Hepatocyte (in vitro differentiated cells): Measurements from ENCODE around the gene ACTRT3. TPM values are rescaled to one million over a fixed set of nuclear protein-coding genes. Genes with fewer than 3 reads are reported as not detected.

Source experiments
- DNase-seq: peaks from one replicate; pipeline ENCODE4 v3.0.0-alpha.2; 2016; ENCODE audit warnings: low spot score
- H2AFZ ChIP-seq: fragments of 200-600 bp; sonication (generic); 2 replicates; pipeline ENCODE4 v1.6.0; 2016; ENCODE audit warnings: antibody characterized with exemption, mild to moderate bottlenecking
- H3K27ac ChIP-seq: fragments of 200-600 bp; sonication (generic); 2 replicates; pipeline ENCODE4 v1.5.1; 2016; ENCODE audit warnings: mild to moderate bottlenecking
- H3K27me3 ChIP-seq: fragments of 200-600 bp; sonication (generic); 2 replicates; pipeline ENCODE4 v1.6.1; 2016
- H3K36me3 ChIP-seq: fragments of 200-600 bp; sonication (generic); replicated peaks from 2 replicates; pipeline ENCODE4 v1.5.1; 2016; ENCODE audit warnings: low read depth; ENCODE audit not compliant: insufficient read depth
- H3K4me1 ChIP-seq: fragments of 200-600 bp; sonication (generic); 2 replicates; pipeline ENCODE4 v1.5.1; 2016; ENCODE audit warnings: mild to moderate bottlenecking, moderate library complexity; ENCODE audit not compliant: insufficient read depth
- H3K4me2 ChIP-seq: fragments of 200-600 bp; sonication (generic); 2 replicates; pipeline ENCODE4 v1.6.0; 2016
- H3K4me3 ChIP-seq: fragments of 200-600 bp; sonication (generic); 2 replicates; pipeline ENCODE4 v1.5.1; 2016; ENCODE audit warnings: mild to moderate bottlenecking
- H3K79me2 ChIP-seq: fragments of 200-600 bp; sonication (generic); 2 replicates; pipeline ENCODE4 v1.6.0; 2017; ENCODE audit warnings: mild to moderate bottlenecking
- H3K9me2 ChIP-seq: fragments of 200-600 bp; sonication (generic); replicated peaks from 2 replicates; pipeline ENCODE4 v1.6.0; 2017; ENCODE audit warnings: mild to moderate bottlenecking; ENCODE audit not compliant: insufficient read depth
- H3K9me3 ChIP-seq: fragments of 200-600 bp; sonication (generic); 2 replicates; pipeline ENCODE4 v1.5.1; 2016; ENCODE audit warnings: low read depth, mild to moderate bottlenecking
- H4K20me1 ChIP-seq: fragments of 200-600 bp; sonication (generic); 2 replicates; pipeline ENCODE4 v1.6.0; 2016; ENCODE audit warnings: mild to moderate bottlenecking; ENCODE audit not compliant: insufficient read depth, poor library complexity, severe bottlenecking
- EZH2 ChIP-seq: fragments of 200-600 bp; sonication (generic); IDR thresholded peaks from 2 replicates; pipeline ENCODE4 v1.6.1; 2016; ENCODE audit warnings: antibody characterized with exemption, mild to moderate bottlenecking, borderline replicate concordance
- EZH2phosphoT487 ChIP-seq: fragments of 200-600 bp; sonication (generic); IDR thresholded peaks from one replicate; pipeline ENCODE4 v1.6.1; 2018; ENCODE audit warnings: antibody characterized with exemption, mild to moderate bottlenecking, low read depth, moderate library complexity; ENCODE audit not compliant: unreplicated experiment, severe bottlenecking
- WGBS: methylation state at CpG from one replicate; pipeline ENCODE4 v1.1.6; 2016; ENCODE audit warnings: low lambda C conversion rate; ENCODE audit errors: missing lambda C conversion rate; 5-methylcytosine and 5-hydroxymethylcytosine counted together
- polyA plus RNA-seq: library from polyadenylated mRNA; unstranded; fragments of >200 nt; fragmentation: Nextera tagmentation; extraction: Ambion mirVana; gene quantifications from 2 replicates; pipeline ENCODE4 v1.2.1, GENCODE V29; 2016
- total RNA-seq: library from RNA; depleted of rRNA; stranded (reverse); fragments of >200 nt; gene quantifications from 2 replicates; pipeline ENCODE4 v1.2.3, GENCODE V29; 2014
- TF ChIP-seq, protein P1 (sequence below): fragments of 200-600 bp; sonication (generic); IDR thresholded peaks from 2 replicates; pipeline ENCODE4 v1.5.1; 2016; ENCODE audit warnings: antibody characterized with exemption, mild to moderate bottlenecking; ENCODE audit not compliant: poor library complexity

ACTRT3 gene
- total and polyA plus RNA-seq, 2 experiments from 2014 or later: 7.3 to 8.3 TPM

DNA sequence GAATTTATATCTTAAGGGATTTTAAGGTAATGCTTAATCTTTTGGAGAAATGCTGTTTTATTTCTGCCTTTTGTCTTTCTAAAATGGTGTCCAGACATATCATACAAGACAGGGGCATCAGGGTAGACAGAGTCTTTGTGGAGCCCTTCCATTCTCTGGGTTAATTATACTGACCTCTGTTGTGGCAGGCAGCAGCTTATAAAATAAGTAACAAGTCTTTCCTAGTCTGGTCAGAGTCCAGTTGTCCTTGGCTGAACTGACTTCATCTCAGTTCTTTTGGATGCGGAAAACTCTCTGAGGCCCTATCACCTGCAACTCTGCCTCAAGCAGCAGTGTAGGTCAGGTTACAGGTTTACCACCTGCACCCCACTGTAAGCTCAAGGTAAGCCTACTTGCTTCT, 23.0 kb upstream of the ACTRT3 start:
- WGBS: 100% methylated on average over 1 of the region's 1 CpG
- Histone ChIP-seq H3K27me3 (no peaks in the 10 kb centered on the region), H3K27ac (no peak overlapping the region), H3K9me2 (no peaks in the 10 kb centered on the region), H3K4me1 (no peaks in the 10 kb centered on the region), H2AFZ (no peak overlapping the region), H3K36me3 (no peaks in the 10 kb centered on the region), H3K4me3 (no peak overlapping the region), H3K4me2 (no peak overlapping the region), H3K79me2 (no peaks in the 10 kb centered on the region), H3K9me3 (no peaks in the 10 kb centered on the region), H4K20me1 (no peaks in the 10 kb centered on the region)
- DNase-seq: no peak
- TF ChIP-seq, protein P1, sequence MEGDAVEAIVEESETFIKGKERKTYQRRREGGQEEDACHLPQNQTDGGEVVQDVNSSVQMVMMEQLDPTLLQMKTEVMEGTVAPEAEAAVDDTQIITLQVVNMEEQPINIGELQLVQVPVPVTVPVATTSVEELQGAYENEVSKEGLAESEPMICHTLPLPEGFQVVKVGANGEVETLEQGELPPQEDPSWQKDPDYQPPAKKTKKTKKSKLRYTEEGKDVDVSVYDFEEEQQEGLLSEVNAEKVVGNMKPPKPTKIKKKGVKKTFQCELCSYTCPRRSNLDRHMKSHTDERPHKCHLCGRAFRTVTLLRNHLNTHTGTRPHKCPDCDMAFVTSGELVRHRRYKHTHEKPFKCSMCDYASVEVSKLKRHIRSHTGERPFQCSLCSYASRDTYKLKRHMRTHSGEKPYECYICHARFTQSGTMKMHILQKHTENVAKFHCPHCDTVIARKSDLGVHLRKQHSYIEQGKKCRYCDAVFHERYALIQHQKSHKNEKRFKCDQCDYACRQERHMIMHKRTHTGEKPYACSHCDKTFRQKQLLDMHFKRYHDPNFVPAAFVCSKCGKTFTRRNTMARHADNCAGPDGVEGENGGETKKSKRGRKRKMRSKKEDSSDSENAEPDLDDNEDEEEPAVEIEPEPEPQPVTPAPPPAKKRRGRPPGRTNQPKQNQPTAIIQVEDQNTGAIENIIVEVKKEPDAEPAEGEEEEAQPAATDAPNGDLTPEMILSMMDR: no peak
- no peak for TF ChIP-seq EZH2
- TF ChIP-seq EZH2phosphoT487: no peak

DNA sequence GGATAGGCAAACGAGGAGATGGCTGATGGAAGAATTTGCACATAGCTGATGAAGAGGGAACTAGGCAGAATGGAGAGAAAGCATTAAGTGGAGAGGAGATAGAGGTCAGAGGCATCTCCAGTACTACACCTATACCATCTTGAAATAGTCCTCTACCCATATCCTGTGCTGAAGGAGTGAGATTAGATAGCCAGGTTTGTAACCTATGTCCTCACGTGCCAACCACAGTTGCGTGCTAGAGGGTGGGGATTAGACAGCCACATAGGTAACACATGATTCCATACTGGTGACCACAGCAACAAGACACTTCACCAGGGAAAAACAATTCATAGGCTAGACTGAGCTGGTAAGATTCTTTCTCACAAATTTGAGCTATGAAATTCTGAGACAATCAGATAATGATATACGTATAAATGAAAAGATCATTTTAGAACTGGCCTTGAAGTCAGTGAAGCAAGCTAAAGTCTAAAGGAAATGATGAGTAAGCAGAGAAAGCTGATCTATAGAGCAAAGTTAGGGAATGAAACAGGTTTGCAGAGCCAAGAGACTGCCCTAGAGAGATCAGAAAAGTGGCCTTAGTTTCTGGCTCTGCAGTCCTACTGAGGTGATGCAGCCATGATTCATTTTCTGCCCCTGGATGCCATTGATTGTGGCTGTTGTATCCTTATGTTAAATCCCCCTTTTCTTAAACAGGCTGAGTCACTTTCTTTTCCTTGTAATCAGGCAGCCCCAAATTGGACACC, 21.5 kb upstream of the ACTRT3 start:
- Histone ChIP-seq H3K79me2 (no peaks in the 10 kb centered on the region), H2AFZ (no peak overlapping the region), H3K4me3 (no peak overlapping the region), H3K9me3 (no peaks in the 10 kb centered on the region), H4K20me1 (no peaks in the 10 kb centered on the region), H3K27ac (no peak overlapping the region), H3K27me3 (no peaks in the 10 kb centered on the region), H3K36me3 (no peaks in the 10 kb centered on the region), H3K9me2 (no peaks in the 10 kb centered on the region), H3K4me2 (no peak overlapping the region), H3K4me1 (no peaks in the 10 kb centered on the region)
- TF ChIP-seq, protein P1: no peak
- no peak for TF ChIP-seq EZH2phosphoT487
- DNase-seq: no peak
- WGBS: 95% methylated on average over 4 of the region's 4 CpGs

DNA sequence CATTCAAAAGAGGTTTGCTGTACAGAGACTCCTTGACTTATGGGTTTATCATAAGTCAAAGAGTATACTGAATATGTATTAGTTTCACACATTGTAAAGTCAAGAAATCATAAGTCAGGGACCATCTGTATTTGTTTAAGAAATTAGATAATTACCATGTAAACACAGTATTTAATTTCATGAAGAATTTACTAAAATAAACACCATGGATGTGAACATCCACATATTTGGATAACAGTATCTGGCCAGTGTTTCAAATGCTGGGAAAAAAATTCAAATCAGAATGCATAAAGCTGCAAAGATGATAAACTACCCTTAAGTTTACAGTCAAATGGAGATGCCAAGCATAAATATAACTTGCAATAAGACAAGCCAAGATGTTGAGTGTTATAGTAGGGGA, 20.9 kb upstream of the ACTRT3 start:
- Histone ChIP-seq H3K4me1 (no peaks in the 10 kb centered on the region), H3K4me2 (no peak overlapping the region), H3K36me3 (no peaks in the 10 kb centered on the region), H4K20me1 (no peaks in the 10 kb centered on the region), H3K27ac (no peak overlapping the region), H2AFZ (no peak overlapping the region), H3K79me2 (no peaks in the 10 kb centered on the region), H3K27me3 (no peaks in the 10 kb centered on the region), H3K9me3 (no peaks in the 10 kb centered on the region), H3K4me3 (no peak overlapping the region), H3K9me2 (no peaks in the 10 kb centered on the region)
- no peak for DNase-seq
- TF ChIP-seq EZH2phosphoT487 (no peak), EZH2 (no peak)
- TF ChIP-seq, protein P1: no peak

DNA sequence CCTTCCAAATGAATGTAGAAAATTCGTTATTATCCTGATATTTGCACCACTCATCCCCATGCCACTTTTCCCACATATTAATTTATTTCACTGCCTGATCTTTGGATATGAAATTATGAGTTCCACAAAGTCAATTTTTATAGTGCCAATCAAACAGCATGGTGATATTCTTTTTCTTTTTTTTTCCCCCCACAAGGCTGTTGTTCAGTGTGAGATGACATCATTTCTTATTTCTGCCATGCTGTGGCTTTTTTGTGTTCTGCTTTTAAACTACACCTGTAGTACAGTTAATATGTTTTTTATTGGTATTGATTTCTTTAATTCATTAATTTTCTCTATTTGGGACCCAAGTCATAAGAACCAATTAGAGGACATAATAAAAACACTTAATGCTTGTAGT, 18.4 kb upstream of the ACTRT3 start:
- DNase-seq: no peak
- Histone ChIP-seq H3K4me2 (no peak overlapping the region), H3K79me2 (no peaks in the 10 kb centered on the region), H3K36me3 (no peaks in the 10 kb centered on the region), H4K20me1 (no peaks in the 10 kb centered on the region), H3K4me3 (no peak overlapping the region), H2AFZ (no peak overlapping the region), H3K27ac (no peak overlapping the region), H3K27me3 (no peaks in the 10 kb centered on the region), H3K9me2 (no peaks in the 10 kb centered on the region), H3K9me3 (no peaks in the 10 kb centered on the region), H3K4me1 (no peaks in the 10 kb centered on the region)
- 100% methylated on average over 1 of the region's 1 CpG for WGBS
- TF ChIP-seq, protein P1: no peak
- no peak for TF ChIP-seq EZH2
- no peak for TF ChIP-seq EZH2phosphoT487
